HCT116 (cell line): Measurements from ENCODE around the gene USP3. TPM values are rescaled to one million over a fixed set of nuclear protein-coding genes. Genes with fewer than 3 reads are reported as not detected.

ENCODE experiments used
- ATAC-seq: fragments of 200-7000 bp; cut with Tn5 transposase; 2 replicates; pipeline ENCODE4 v1.9.1; 2020; ENCODE audit warnings: mild to moderate bottlenecking, moderate library complexity
- BruUV-seq: library from RNA; stranded (reverse); fragments of 400-500 nt; replicated peaks from 2 replicates; lab custom pipeline; 2021; lab: Mats Ljungman, UMichigan
- CTCF ChIA-PET: fragments of 300-600 bp; sonication (Branson Sonifier 250); formaldehyde crosslinking; loops from one replicate; lab custom pipeline; 2021; ENCODE audit warnings: antibody characterized with exemption; lab: Charles Lee
- POLR2A ChIA-PET: fragments of 300-600, 350-600 bp; sonication (Branson Sonifier 250); formaldehyde crosslinking; loops from one replicate; lab custom pipeline; 2021; ENCODE audit warnings: antibody characterized with exemption; lab: Charles Lee
- RAD21 ChIA-PET, 2 experiments: fragments of 300-600 bp; sonication (Branson Sonifier 250); formaldehyde crosslinking; loops; one replicate each; lab custom pipeline; 2023; ENCODE audit warnings: low total read pairs in 2 of 2; ENCODE audit not compliant: uncharacterized antibody in 2 of 2, unreplicated experiment in 2 of 2, low non-redundant PET in 1 of 2; lab: Charles Lee
- DNase-seq: peaks from one replicate; pipeline ENCODE4 v3.0.0-alpha.2; 2010; ENCODE audit warnings: low read depth, low spot score
- H2AFZ ChIP-seq: fragments of 200-600 bp; shearing (Covaris generic), sonication (generic); 2 replicates; pipeline ENCODE4 v1.6.1; 2017; ENCODE audit warnings: low read depth, mixed run types, mixed read lengths, antibody characterized with exemption, low read length; ENCODE audit not compliant: poor library complexity, severe bottlenecking
- H3K27ac ChIP-seq: 2 replicates; pipeline ENCODE4 v1.5.1; 2012; ENCODE audit warnings: low read depth, low read length
- H3K27me3 ChIP-seq: fragments of 200-600 bp; sonication (generic); 2 replicates; pipeline ENCODE4 v1.6.1; 2016; ENCODE audit warnings: mixed run types, low read length, mixed read lengths; ENCODE audit not compliant: insufficient read depth
- H3K36me3 ChIP-seq, 2 experiments: fragments of 200-500 bp in 1 of 2; fragments of 200-600 bp in 1 of 2; sonication (Bioruptor generic) in 1 of 2; sonication (generic) in 1 of 2; 2 replicates each; pipeline versions ENCODE4 v1.5.1 to v1.6.1; 2014 to 2016; ENCODE audit warnings: low read length in 2 of 2, inconsistent platforms in 1 of 2, mixed read lengths in 1 of 2, mixed run types in 1 of 2; ENCODE audit not compliant: insufficient read depth in 2 of 2, control insufficient read depth in 1 of 2
- H3K4me1 ChIP-seq, 2 experiments: fragments of 200-600 bp in 1 of 2; sonication (generic) in 1 of 2; 2 replicates each; pipeline versions ENCODE4 v1.5.1 to v1.6.1; 2012 to 2017; ENCODE audit warnings: low read length in 2 of 2, inconsistent platforms in 1 of 2, mild to moderate bottlenecking in 1 of 2, mixed read lengths in 1 of 2, mixed run types in 1 of 2, moderate library complexity in 1 of 2; ENCODE audit not compliant: insufficient read depth in 2 of 2, control insufficient read depth in 1 of 2
- H3K4me2 ChIP-seq: fragments of 200-600 bp; sonication (generic); 2 replicates; pipeline ENCODE4 v1.6.1; 2017; ENCODE audit warnings: mixed run types, low read length, mixed read lengths
- H3K4me3 ChIP-seq, 2 experiments: fragments of 200-600 bp in 1 of 2; sonication (generic) in 1 of 2; replicated peaks in 1 of 2; 2 replicates each; pipeline ENCODE4 v1.5.1; 2011 to 2016; ENCODE audit warnings: low read length in 2 of 2, control low read depth in 1 of 2, low read depth in 1 of 2, mild to moderate bottlenecking in 1 of 2, mixed read lengths in 1 of 2, mixed run types in 1 of 2
- H3K79me2 ChIP-seq: fragments of 200-600 bp; sonication (generic); 2 replicates; pipeline ENCODE4 v1.6.1; 2017; ENCODE audit warnings: mild to moderate bottlenecking, mixed run types, low read length, moderate library complexity, mixed read lengths; ENCODE audit not compliant: insufficient read depth
- H3K9ac ChIP-seq: fragments of 200-600 bp; sonication (generic); 2 replicates; pipeline ENCODE4 v1.6.1; 2016; ENCODE audit warnings: low read length, mixed read lengths
- H3K9me2 ChIP-seq: fragments of 200-600 bp; sonication (generic), shearing (Covaris generic); 2 replicates; pipeline ENCODE4 v1.6.1; 2017; ENCODE audit warnings: mixed run types, mild to moderate bottlenecking, moderate library complexity; ENCODE audit not compliant: insufficient read depth
- H3K9me3 ChIP-seq, 2 experiments: fragments of 200-500 bp in 1 of 2; fragments of 200-600 bp in 1 of 2; sonication (Bioruptor generic) in 1 of 2; sonication (generic) in 1 of 2; 2 replicates each; pipeline ENCODE4 v1.6.1; 2014 to 2017; ENCODE audit warnings: low read length in 2 of 2, mixed read lengths in 2 of 2, inconsistent platforms in 1 of 2, low read depth in 1 of 2, mild to moderate bottlenecking in 1 of 2, mixed run types in 1 of 2, moderate library complexity in 1 of 2; ENCODE audit not compliant: control insufficient read depth in 1 of 2, insufficient read depth in 1 of 2
- H4K20me1 ChIP-seq: fragments of 200-600 bp; sonication (generic), shearing (Covaris generic); 2 replicates; pipeline ENCODE4 v1.6.1; 2017; ENCODE audit warnings: mixed run types, mild to moderate bottlenecking, moderate library complexity; ENCODE audit not compliant: insufficient read depth
- ATF3 ChIP-seq: IDR thresholded peaks from 2 replicates; pipeline ENCODE4 v1.6.1; 2012
- CEBPB ChIP-seq: IDR thresholded peaks from 2 replicates; pipeline ENCODE4 v1.6.1; 2012; ENCODE audit warnings: low read depth
- EGR1 ChIP-seq: IDR thresholded peaks from 2 replicates; pipeline ENCODE4 v1.6.1; 2012; ENCODE audit warnings: low read depth
- FOSL1 ChIP-seq: IDR thresholded peaks from 2 replicates; pipeline ENCODE4 v1.6.1; 2012; ENCODE audit warnings: low read depth
- MAX ChIP-seq: IDR thresholded peaks from 2 replicates; pipeline ENCODE4 v1.6.1; 2012
- POLR2AphosphoS5 ChIP-seq: IDR thresholded peaks from 2 replicates; pipeline ENCODE4 v1.6.1; 2011; ENCODE audit warnings: mild to moderate bottlenecking, low read depth, low read length, moderate library complexity
- REST ChIP-seq: IDR thresholded peaks from 2 replicates; pipeline ENCODE4 v1.6.1; 2012; ENCODE audit warnings: low read depth
- SP1 ChIP-seq: IDR thresholded peaks from 2 replicates; pipeline ENCODE4 v1.6.1; 2012; ENCODE audit warnings: low read depth
- SRF ChIP-seq: IDR thresholded peaks from 2 replicates; pipeline ENCODE4 v1.6.1; 2012; ENCODE audit warnings: low read depth
- intact Hi-C: fragments of 100-400 bp; cut with micrococcal nuclease; formaldehyde crosslinking; loops from 2 replicates; pipeline ENCODE4 v1.10.0; 2022
- total RNA-seq: library from RNA; stranded (reverse); gene quantifications from one replicate; pipeline ENCODE4 v1.2.1, GENCODE V29; 2021; ENCODE audit not compliant: unreplicated experiment

The USP3 gene
- total RNA-seq, 1 experiment from 2014 or later, result 61.6 TPM

GRCh38 chr15:63601026-63601703 lies 96.8 kb downstream of the USP3 start:
- BruUV-seq, result no TSS peak
- H3K4me1 ChIP-seq, result peaks cover 13 to 31% of the 10 kb centered on the region in 2 experiments; a peak in 3 of 4 replicates
- ChIA-PET RAD21 (interaction anchor here in 1 of 2 experiments (1.9 kb wide), 1 partner anchor 134 kb away, joined by 5 read pairs; no protein-coding TSS in a partner anchor), POLR2A (interaction anchor here (0.9 to 2.0 kb wide), 3 partner anchors 97 to 135 kb away, joined by 3 to 7 read pairs (median 4); partner anchors contain the start of gene USP3), CTCF (interaction anchor here (1.0 to 3.6 kb wide), 5 partner anchors 9 to 467 kb away, joined by 3 to 55 read pairs (median 11); no protein-coding TSS in a partner anchor)
- no peaks in the 10 kb centered on the region for H3K79me2 ChIP-seq
- DNase-seq, result no peak
- peak; percentile 16 for ATAC-seq
- intact Hi-C loops, result no loop called here
- H3K4me3 ChIP-seq, result peak overlapping the region; percentile 77 to 85
- no peak overlapping the region for H2AFZ ChIP-seq
- no peaks in the 10 kb centered on the region for H4K20me1 ChIP-seq
- no peaks in the 10 kb centered on the region for H3K9me3 ChIP-seq
- H3K9ac ChIP-seq, result peak overlapping the region; percentile 88
- no peaks in the 10 kb centered on the region for H3K9me2 ChIP-seq
- H3K36me3 ChIP-seq, result no peaks in the 10 kb centered on the region
- H3K27me3 ChIP-seq, result no peaks in the 10 kb centered on the region
- peak overlapping the region; percentile 86 for H3K4me2 ChIP-seq
- no peak for TF ChIP-seq MAX
- TF ChIP-seq EGR1, result peak; percentile 42; the same call in 1 of the 2 replicates
- peak; percentile 38 for TF ChIP-seq POLR2AphosphoS5
- TF ChIP-seq, all 23 proteins: peak for 2
- H3K27ac ChIP-seq, result peak overlapping the region; percentile 59

- RAD21 ChIA-PET, result no interaction called here
- Histone ChIP-seq H3K36me3 (no peaks in the 10 kb centered on the region), H3K9me2 (no peaks in the 10 kb centered on the region), H3K4me2 (peak overlapping the region; percentile 86), H2AFZ (no peak overlapping the region), H3K4me3 (peak overlapping the region; percentile 77 to 85), H3K27me3 (no peaks in the 10 kb centered on the region), H4K20me1 (no peaks in the 10 kb centered on the region), H3K27ac (peak overlapping the region; percentile 59; the same call in 1 of the 2 replicates), H3K9me3 (no peaks in the 10 kb centered on the region), H3K9ac (peak overlapping the region; percentile 88), H3K79me2 (no peaks in the 10 kb centered on the region), H3K4me1 (peaks cover 13 to 31% of the 10 kb centered on the region in 2 experiments; a peak in 3 of 4 replicates)
- DNase-seq (no peak), ATAC-seq (no peak)
- POLR2A ChIA-PET, result interaction anchor here (1.4 kb wide), 1 partner anchor 136 kb away, joined by 3 read pairs; no protein-coding TSS in a partner anchor
- intact Hi-C loops, result no loop called here
- TF ChIP-seq POLR2AphosphoS5 (no peak), SP1 (no peak), CEBPB (no peak), REST (no peak), ATF3 (no peak), SRF (no peak), FOSL1 (no peak)
- CTCF ChIA-PET, result interaction anchor here (1.0 to 3.6 kb wide), 3 partner anchors 8 to 135 kb away, joined by 3 to 13 read pairs (median 4); no protein-coding TSS in a partner anchor
- BruUV-seq, result no TSS peak
Observed at GRCh38 chr15:63601704-63602185, 97.4 kb downstream of the USP3 start.
